HG02943 (cell line): ENCODE results near the gene FAM13C.
"Not testable (repeated sequence)": the region's sequence is repeated elsewhere in the genome, so short reads cannot be mapped to it uniquely, and the experiment has no call there.

Experiments
- ATAC-seq: cut with Tn5 transposase; IDR thresholded peaks from one replicate; pipeline ENCODE4 v1.9.1; 2021; ENCODE audit warnings: mild to moderate bottlenecking, low read depth, moderate library complexity; ENCODE audit not compliant: unreplicated experiment

FAM13C gene

GRCh38 chr10:59362144-59362958 is at the start of gene FAM13C:
FAM13C (minus strand) TSS chr10:59362549; CDS start chr10:59362460, 89 bp downstream.
- ATAC-seq, result peak; percentile 59

GRCh38 chr10:59405235-59405634 is 42.9 kb upstream of the FAM13C start:
- ATAC-seq, result no peak

- ATAC-seq, result no peak
These were observed 37.9 kb upstream of the FAM13C start for GRCh38 chr10:59400214-59400613.

GRCh38 chr10:59399329-59399728 is 37.0 kb upstream of the FAM13C start:
- ATAC-seq, result not testable (repeated sequence)

- ATAC-seq, result no peak
These were observed 35.6 kb upstream of the FAM13C start for GRCh38 chr10:59397961-59398360.

- no peak for ATAC-seq
These were observed 33.6 kb upstream of the FAM13C start for GRCh38 chr10:59395984-59396383.

GRCh38 chr10:59393349-59393748 is 31.0 kb upstream of the FAM13C start:
- no peak for ATAC-seq

GRCh38 chr10:59391060-59391459 is 28.7 kb upstream of the FAM13C start:
- ATAC-seq, result no peak

GRCh38 chr10:59388671-59388976 is 26.3 kb upstream of the FAM13C start:
- ATAC-seq, result no peak

- ATAC-seq, result no peak
These were observed 25.8 kb upstream of the FAM13C start for GRCh38 chr10:59387951-59388670.

GRCh38 chr10:59384761-59385160 is 22.4 kb upstream of the FAM13C start:
- no peak for ATAC-seq

- no peak for ATAC-seq
These were observed 21.6 kb upstream of the FAM13C start for GRCh38 chr10:59383908-59384307.

- no peak for ATAC-seq
These were observed 21.1 kb upstream of the FAM13C start for GRCh38 chr10:59383436-59383835.

GRCh38 chr10:59382831-59383295 is 20.5 kb upstream of the FAM13C start:
- ATAC-seq, result no peak

GRCh38 chr10:59381687-59382086 is 19.3 kb upstream of the FAM13C start:
- no peak for ATAC-seq

GRCh38 chr10:59376846-59377245 is 14.5 kb upstream of the FAM13C start:
- no peak for ATAC-seq

GRCh38 chr10:59375990-59376389 is 13.6 kb upstream of the FAM13C start:
- ATAC-seq, result no peak

GRCh38 chr10:59374916-59375315 is 12.6 kb upstream of the FAM13C start:
- no peak for ATAC-seq

GRCh38 chr10:59373071-59373470 is 10.7 kb upstream of the FAM13C start:
- ATAC-seq, result no peak

- no peak for ATAC-seq
These were observed 10.2 kb upstream of the FAM13C start for GRCh38 chr10:59372543-59372942.

- ATAC-seq, result no peak
These were observed 3.9 kb upstream of the FAM13C start for GRCh38 chr10:59366290-59366689.

GRCh38 chr10:59363446-59363958 is 1.2 kb upstream of the FAM13C start:
- ATAC-seq, result no peak
